Measurements from ENCODE around the gene BCAS1.
A peak's percentile ranks its signal among the peaks of the same experiment; 100 is the strongest.

DNA sequence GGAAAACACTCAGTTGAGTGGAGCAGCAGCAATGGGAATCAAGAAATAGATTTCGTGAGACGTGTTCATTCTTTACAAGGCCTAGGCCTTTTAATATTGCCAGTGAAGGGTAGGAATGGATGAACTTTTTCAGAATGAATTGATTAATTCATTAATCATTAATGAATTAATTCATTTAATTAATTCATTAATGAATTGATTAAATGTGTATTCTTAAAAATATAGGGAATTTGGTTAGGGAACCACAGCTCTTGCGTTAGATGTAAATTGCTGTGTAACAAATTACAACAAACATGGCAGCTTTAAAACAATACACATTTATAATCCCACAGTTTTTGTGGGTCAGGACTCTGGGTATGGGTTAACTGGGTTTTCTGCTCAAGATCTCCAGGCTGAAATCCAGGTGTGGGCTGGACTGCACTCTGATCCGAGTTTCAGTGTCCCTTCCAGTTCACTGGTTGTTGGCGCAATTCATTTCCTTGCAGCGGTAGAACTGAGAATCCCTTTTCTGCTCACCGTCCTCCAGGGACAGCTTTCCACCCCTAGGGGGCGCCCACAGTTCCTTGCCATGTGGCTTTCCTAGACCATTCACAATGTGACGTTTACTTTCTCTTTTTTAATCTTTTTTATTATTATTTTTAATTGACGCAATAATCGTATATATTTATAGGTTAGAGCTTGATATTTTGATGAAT is 32.8 kb upstream of the BCAS1 start:
- TF ChIP-seq, protein P1, sequence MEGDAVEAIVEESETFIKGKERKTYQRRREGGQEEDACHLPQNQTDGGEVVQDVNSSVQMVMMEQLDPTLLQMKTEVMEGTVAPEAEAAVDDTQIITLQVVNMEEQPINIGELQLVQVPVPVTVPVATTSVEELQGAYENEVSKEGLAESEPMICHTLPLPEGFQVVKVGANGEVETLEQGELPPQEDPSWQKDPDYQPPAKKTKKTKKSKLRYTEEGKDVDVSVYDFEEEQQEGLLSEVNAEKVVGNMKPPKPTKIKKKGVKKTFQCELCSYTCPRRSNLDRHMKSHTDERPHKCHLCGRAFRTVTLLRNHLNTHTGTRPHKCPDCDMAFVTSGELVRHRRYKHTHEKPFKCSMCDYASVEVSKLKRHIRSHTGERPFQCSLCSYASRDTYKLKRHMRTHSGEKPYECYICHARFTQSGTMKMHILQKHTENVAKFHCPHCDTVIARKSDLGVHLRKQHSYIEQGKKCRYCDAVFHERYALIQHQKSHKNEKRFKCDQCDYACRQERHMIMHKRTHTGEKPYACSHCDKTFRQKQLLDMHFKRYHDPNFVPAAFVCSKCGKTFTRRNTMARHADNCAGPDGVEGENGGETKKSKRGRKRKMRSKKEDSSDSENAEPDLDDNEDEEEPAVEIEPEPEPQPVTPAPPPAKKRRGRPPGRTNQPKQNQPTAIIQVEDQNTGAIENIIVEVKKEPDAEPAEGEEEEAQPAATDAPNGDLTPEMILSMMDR (IDR thresholded peaks at IDR 0.05): peak; percentile 81
- no peak for TF ChIP-seq EZH2 (IDR thresholded peaks at IDR 0.05; ENCODE audit: borderline replicate concordance, insufficient read depth, low read depth, low read length, poor library complexity, severe bottlenecking)

All from B cell (primary cell).